ENCODE data around the gene ABI1.

Gene ABI1

GRCh38 chr10:26839966-26840627 lies 20.7 kb downstream of the ABI1 start:
- no peak for TF ChIP-seq CTCF (IDR thresholded peaks at IDR 0.05; ENCODE audit: control extremely low read depth, extremely low read depth, low read depth, missing control alignments)
- POLR2A ChIA-PET, result no interaction called here
- CTCF ChIA-PET, result interaction anchor here (0.7 to 1.9 kb wide), 5 partner anchors 16 to 152 kb away, joined by 3 to 5 read pairs (median 4); no protein-coding TSS in a partner anchor
- DNase-seq (ENCODE audit: extremely low spot score), result no peak

- TF ChIP-seq CTCF (IDR thresholded peaks at IDR 0.05; ENCODE audit: control extremely low read depth, extremely low read depth, low read depth, missing control alignments), result no peak
- CTCF ChIA-PET, result interaction anchor here (0.8 to 1.3 kb wide), 4 partner anchors 12 to 33 kb away, joined by 3 to 4 read pairs (median 3); no protein-coding TSS in a partner anchor
- POLR2A ChIA-PET, result no interaction called here
- no peak for DNase-seq (ENCODE audit: extremely low spot score)
These were observed 23.6 kb downstream of the ABI1 start for GRCh38 chr10:26837139-26837538.

- CTCF ChIA-PET, result no interaction called here
- no peak for DNase-seq (ENCODE audit: extremely low spot score)
- TF ChIP-seq CTCF (IDR thresholded peaks at IDR 0.05; ENCODE audit: control extremely low read depth, extremely low read depth, low read depth, missing control alignments), result no peak
- POLR2A ChIA-PET, result no interaction called here
These were observed 25.7 kb downstream of the ABI1 start for GRCh38 chr10:26835025-26835424.

- TF ChIP-seq CTCF (IDR thresholded peaks at IDR 0.05; ENCODE audit: control extremely low read depth, extremely low read depth, low read depth, missing control alignments), result no peak
- no peak for DNase-seq (ENCODE audit: extremely low spot score)
- ChIA-PET POLR2A (no interaction called here), CTCF (interaction anchor here (0.8 to 1.4 kb wide), 3 partner anchors 9 to 27 kb away, joined by 3 to 4 read pairs (median 4); no protein-coding TSS in a partner anchor)
These were observed 27.8 kb downstream of the ABI1 start for GRCh38 chr10:26832960-26833359.

GRCh38 chr10:26831936-26832335 lies 28.8 kb downstream of the ABI1 start:
- no peak for DNase-seq (ENCODE audit: extremely low spot score)
- ChIA-PET POLR2A (no interaction called here), CTCF (interaction anchor here (0.9 to 2.0 kb wide), 3 partner anchors 12 to 34 kb away, joined by 3 to 6 read pairs (median 5); no protein-coding TSS in a partner anchor)
- no peak for TF ChIP-seq CTCF (IDR thresholded peaks at IDR 0.05; ENCODE audit: control extremely low read depth, extremely low read depth, low read depth, missing control alignments)

GRCh38 chr10:26829810-26830515 lies 30.8 kb downstream of the ABI1 start:
- ChIA-PET POLR2A (no interaction called here), CTCF (interaction anchor here (1.3 to 2.0 kb wide), 2 partner anchors 10 to 74 kb away, joined by 3 to 5 read pairs; no protein-coding TSS in a partner anchor)
- no peak for TF ChIP-seq CTCF (IDR thresholded peaks at IDR 0.05; ENCODE audit: control extremely low read depth, extremely low read depth, low read depth, missing control alignments)
- no peak for DNase-seq (ENCODE audit: extremely low spot score)

All from GM10248 (cell line).